GM15510 (cell line): ENCODE results near the gene GDF15.
A peak's percentile ranks its signal among the peaks of the same experiment; 100 is the strongest.

Source experiments
- POLR2A ChIP-seq: IDR thresholded peaks from 3 replicates; pipeline ENCODE4 v1.6.1; 2011; ENCODE audit warnings: borderline replicate concordance; ENCODE audit not compliant: insufficient read length; ENCODE audit errors: extremely low read depth

Gene GDF15

DNA sequence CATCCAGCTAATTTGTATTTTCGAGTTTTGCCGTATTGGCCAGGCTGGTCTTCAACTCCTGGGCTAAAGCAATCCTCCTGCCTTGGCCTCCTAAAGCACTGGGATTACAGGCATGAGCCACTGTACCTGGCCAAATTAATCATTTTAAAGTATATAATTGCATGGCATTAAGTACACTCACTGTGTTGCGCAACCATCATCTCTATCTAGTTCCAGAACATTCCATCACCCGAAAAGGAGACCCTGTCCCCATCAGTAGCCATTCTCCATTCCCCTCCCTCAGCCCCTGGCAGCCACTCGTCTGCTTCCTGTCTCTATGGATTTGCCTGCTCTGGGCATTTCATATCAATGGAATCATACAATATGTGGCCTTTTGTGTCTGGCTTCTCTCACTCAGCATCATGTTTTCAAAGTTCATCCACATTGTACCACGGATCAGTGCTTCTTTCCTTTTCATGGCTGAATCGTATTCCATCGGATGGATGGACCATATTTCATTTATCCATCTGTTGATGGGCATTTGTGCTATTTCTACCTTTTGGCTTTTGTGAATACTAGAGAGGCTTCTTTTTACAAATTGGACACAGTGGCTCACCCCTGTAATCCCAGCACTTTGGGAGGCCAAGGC is 32.5 kb upstream of the GDF15 start:
- no peak for TF ChIP-seq POLR2A

DNA sequence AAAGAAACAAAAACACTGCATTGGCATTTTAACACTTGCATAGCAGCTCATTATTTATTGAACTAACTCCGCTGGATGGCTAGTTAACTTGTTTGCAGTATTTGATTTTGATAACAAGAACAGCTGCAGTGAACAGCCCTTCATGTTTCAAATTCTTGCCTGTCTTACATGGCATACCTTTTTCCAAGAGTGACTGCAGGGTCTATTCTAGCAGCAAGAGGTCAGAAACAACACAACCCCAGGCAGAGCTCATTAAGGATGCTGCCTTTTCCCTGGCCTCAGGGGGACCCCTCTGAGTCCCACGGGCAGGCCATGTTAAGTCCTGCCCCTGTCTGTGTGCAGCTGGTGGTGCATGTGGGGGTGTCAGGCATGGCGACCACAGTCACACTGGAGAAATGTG is 28.9 kb upstream of the GDF15 start:
- TF ChIP-seq POLR2A = no peak

DNA sequence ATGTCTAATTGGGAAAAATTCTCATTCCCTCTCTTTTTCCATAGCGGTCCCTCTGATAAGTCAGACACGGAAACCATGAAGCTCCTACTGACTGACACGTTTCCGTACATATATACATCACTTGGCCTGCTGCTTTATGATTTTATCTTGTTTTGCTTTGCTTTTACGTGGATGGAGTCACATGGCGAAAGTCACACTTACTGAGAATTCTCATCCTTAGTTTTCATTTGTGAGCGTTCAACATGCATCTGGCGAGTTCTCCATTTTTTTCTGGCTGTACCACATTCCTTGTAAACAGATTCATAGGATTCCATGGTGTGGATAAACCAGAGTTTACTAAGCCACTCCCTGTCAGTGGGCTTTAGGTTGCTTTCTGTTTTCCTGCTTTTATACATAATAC is 24.3 kb upstream of the GDF15 start:
- no peak for TF ChIP-seq POLR2A

DNA sequence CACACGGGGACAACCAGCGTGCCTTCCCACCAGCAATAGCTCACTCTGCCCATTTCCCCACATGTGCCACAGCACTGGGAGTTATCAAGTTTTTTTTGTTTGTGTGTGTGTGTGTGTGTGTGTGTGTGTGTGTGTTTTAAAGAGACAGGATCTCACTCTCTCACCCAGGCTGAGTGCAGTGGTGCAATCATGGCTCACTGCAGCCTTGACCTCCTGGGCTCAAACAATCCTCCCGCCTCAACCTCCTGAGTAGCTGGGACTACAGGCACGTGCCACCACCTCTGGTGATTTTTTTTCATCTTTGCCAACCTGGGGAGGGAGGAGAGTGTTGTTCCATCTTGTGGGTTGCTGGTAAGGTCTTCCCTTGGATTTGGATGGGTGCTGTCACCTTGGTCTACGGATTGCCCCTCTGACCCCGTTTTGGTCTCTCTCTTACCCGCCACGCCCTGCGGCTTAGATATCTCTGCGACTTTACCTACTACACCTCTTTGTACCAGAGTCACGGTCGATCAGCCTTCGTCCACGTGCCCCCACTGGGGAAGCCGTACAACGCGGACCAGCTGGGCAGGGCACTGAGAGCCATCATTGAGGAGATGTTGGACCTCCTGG is 22.9 kb upstream of the GDF15 start:
- no peak for TF ChIP-seq POLR2A

DNA sequence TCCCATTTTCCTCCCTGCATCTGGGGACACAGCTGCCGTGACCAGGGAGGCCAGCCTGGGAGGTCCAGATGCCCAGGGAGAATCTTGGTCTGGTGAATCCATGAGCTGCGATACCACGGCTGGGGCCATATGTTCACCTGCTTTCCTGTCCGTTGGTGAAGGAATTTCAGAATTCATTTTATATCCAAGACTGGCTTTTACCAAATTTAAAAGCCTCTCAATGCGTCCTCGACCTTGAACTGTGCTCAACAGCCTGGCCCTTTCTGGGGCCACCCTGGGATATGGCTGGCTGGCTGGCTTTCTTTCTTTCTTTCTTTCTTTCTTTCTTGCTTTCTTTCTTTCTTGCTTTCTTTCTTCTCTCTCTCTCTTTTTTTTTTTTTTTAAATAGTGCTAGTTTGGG is 22.2 kb upstream of the GDF15 start:
- no peak for TF ChIP-seq POLR2A

DNA sequence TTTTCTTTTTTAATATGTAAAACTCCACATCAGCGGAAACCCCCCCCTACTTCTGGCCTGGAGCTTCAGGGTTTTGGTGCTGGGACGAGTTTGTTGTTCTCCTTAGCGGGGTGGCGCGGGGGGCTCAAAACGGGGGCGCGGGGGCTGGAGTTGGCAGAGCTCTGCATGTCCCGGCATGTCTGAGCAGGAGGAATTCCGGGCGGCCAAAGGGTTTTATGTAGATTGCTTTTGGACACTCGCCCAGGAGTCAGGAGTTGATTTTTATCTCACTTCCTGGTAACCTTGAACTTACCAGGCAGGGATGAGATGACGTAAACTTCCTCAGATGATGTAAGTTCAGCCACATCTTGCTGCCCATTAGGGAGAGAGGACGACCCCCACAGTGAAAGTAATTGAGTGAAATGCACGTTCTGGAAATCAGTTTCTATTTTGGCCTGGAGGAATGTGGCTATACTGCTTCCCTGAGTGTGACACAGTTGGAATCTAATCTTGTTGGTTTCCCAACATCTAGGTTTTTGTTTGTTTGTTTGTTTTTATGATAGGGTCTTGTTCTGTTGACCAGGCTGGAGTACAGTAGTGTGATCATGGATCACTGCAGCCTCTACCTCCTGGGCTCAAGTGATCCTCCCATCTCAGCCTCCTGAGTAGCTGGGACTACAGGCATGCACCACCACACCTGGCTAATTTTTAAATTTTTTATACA is 21.0 kb upstream of the GDF15 start:
- TF ChIP-seq POLR2A = no peak

DNA sequence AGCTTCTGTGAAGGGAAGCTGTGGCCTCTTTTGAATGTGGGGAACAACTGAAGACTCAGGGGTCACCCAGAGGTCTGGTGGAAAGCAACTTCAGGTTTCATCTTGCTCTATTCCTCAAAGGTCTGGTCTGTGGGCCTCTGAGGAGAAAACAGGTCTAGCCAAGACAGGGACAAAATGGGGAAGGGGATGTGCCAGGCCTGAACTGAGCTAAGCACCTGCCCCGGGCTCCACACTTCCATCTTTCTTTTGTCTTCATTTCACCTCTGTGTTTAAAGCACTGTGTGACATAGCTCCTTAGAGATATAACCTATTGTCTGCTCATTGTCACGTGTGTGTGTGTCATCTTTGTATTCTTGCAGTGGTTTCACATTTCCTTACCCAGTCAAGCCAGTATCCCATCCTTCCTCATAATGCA is 19.9 kb upstream of the GDF15 start:
- TF ChIP-seq POLR2A = no peak

DNA sequence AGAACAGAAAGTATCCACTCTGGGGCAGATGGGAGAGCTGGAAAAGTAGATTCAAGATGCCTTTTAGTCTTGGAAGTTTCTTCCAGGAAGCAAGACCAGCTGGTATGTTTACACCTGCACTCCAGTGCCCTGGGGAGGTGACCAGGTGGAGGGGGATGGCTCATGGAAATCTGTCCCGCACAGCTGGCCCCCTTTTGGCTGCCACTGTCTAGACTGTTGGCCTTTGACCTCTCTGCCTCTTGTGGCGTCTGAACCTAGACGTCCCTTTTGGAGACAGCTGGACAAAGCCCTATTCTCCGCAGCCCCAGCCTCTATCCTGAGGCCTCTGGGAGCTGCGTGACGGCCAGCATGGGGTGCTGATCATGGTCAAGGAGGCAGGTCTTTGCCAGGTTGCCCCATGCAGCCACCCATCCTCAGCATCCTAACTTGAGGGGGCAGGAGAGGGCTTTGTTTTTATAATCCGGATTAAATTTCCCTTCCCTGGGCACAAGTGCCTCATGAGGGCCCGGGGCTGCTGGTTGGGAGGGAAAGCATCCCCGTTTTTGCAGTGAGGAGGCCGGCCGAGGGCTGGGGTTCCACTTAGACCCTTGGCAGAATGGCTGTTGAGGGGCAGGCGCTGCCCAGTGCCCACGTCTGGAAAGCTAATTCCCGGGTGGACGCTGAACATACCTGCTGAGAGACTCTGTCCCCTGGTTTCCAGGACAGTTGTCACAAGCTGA is 17.3 kb upstream of the GDF15 start:
- no peak for TF ChIP-seq POLR2A

DNA sequence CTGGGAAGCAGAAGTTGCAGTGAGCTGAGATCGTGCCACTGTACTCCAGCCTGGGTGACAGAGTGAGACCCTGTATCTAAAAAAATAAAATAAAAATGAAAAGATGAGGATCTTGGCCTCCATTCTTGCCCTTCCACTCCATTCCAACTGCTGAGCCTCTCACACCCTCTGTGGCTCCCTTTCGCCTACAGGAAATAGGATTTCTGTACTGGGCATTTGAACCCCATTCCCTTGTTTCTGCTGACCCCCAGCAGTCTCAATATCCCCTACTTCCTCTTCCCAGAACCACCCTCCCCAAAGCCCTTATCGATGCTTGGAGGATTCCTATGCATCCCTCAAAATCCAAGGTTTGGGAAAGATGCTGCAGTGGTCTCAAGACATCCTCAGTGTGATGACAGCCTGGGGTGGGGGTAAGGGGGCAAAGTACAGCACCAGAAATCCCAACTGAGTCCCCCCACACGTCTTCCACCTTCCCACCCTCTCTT is 12.5 kb upstream of the GDF15 start:
- no peak for TF ChIP-seq POLR2A

DNA sequence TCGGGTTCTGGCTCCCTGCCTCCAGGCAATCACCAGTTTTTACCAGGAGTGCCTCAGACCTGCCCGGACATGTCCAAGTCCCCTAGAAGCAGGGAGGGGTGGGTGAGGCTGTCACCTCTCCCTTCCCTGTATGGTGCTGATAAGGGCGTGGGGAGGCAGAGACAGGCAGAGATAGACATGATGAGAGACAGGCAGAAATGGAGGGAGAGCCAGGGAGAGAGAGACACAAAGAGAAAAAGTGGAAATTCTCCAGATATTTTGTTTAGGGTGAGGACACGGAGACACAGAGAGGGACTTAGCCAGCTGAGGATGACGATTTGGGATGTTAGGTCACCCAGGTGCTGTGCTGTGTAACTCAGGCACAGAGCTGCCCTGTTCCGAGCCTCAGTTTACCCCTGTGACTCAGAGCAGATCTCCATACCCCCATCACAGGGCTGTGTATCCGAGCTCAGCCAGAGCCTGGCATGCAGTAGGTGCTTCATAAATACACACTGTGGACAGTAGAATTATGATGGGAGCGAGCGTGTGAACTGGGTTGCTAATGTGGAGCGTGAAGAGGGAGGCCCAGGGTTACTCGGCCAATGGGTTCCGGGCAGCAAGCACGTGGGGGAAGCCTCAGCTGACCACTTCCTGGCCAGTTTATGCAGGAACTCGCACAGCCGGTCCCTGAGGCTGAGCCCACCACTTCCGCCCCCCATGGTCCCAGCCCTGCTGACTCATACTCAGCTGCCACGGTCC is 11.9 kb upstream of the GDF15 start:
- TF ChIP-seq POLR2A = peak; percentile 55

DNA sequence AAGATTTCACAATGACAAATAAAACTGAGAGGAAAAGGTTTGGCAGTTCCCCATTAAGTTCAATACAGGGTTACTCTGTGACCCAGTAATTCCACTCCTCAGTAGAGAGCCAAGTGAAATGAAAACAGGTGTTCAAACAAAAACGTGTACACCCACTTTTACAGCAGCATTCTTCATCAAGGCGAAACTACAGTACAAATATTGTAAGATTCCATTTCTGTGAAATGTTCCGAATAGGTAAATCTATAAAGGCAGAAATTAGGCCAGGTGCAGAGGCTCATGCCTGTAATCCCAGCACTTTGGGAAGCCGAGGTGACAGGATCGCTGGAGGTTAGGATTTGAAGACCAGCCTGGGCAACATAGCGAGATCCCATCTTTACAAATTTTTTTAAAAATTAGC is 8.9 kb upstream of the GDF15 start:
- no peak for TF ChIP-seq POLR2A

DNA sequence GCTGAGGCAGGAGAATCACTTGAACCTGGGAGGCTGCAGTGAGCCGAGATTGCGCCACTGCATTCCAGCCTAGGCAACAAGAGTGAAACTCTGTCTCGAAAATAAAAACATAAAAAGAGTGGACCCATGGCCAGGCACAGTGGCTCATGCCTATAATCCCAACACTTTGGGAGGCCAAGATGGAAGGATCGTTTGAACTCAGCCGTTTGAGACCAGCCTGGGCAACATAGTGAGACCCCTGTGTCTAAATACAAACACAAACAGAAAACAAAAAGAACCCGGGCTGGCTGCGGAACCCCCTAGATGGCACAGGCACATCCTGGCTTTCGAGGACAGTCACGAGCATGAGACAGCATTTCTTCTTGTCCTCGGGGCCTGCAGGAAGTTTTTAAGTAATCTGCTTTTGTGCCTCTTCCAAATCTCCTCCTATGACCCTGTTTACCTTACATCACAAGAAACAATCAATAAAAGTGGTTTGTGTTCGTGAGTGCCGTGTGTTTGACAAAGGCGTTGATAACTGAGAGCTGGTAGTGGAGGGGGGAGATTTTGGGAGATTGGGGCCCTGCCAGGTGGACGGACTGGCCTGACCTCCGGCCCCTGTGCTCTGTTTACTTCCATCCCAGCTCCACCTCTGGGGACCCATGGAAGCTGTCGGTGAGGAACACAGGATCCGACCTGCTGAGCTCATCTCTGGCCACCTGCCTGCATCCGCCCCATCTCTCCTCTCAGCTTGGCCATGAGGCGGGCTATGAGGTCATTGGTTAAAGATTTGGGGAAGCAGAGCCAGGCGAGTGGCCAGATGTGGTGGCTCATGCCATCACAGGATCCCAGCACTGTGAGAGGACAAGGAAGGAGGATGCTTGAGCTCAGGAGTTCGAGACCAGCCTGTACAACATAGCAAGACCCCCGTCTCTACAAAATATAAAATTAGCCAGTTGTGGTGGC is 5.9 kb upstream of the GDF15 start:
- TF ChIP-seq POLR2A = no peak

DNA sequence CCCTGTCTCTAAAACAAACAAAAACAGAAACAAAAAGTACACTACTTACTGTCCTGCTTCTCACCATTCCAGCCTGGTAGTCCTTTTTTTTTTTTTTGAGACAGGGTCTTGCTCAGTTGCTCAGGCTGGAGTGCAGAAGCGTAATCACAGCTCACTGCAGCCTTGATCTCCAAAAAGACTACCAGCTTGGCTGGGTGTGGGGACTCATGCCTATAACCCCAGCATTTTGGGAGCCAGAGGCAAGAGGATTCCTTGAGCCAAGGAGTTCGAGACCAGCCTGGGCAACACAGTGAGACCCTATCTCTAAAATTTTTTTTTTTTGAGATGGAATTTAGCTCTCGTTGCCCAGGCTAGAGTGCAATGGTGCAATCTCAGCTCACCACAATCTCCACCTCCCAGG is 5.1 kb upstream of the GDF15 start:
- no peak for TF ChIP-seq POLR2A

DNA sequence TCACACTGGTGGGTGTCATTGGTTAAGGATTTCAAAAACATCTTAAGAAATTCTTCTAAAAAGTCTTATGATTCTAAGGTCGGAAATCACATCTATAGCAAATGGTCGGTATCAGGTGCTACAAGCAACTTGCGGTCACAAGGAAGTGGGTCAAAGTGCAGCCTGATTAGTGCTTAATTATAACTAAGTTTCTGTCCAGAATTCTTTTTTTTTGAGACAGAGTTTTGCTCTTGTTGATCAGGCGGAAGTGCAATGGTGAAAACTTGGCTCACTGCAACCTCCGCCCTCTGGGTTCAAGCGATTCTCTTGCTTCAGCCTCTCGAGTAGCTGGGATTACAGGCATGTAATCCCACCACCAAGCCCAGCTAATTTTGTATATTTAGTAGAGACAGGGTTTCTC is 1.2 kb upstream of the GDF15 start:
- no peak for TF ChIP-seq POLR2A

DNA sequence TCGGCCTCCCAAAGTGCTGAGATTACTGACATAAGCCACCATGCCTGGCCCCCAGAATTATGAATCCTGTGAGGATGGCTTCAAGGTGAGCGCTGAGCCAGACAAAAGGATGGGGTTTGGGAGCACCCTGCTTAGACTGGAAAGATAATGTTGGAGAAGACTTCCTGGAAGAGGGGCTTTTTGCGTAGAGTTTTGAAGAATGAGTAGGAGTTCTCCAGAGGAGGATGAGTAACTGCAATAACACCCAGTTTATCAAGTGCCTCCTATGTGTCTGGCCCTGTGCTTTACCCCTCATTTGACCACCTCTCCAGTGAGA is 641 bp upstream of the GDF15 start:
- TF ChIP-seq POLR2A = no peak
